ENCODE measurements around the gene LDLRAD4.

LDLRAD4 gene

DNA sequence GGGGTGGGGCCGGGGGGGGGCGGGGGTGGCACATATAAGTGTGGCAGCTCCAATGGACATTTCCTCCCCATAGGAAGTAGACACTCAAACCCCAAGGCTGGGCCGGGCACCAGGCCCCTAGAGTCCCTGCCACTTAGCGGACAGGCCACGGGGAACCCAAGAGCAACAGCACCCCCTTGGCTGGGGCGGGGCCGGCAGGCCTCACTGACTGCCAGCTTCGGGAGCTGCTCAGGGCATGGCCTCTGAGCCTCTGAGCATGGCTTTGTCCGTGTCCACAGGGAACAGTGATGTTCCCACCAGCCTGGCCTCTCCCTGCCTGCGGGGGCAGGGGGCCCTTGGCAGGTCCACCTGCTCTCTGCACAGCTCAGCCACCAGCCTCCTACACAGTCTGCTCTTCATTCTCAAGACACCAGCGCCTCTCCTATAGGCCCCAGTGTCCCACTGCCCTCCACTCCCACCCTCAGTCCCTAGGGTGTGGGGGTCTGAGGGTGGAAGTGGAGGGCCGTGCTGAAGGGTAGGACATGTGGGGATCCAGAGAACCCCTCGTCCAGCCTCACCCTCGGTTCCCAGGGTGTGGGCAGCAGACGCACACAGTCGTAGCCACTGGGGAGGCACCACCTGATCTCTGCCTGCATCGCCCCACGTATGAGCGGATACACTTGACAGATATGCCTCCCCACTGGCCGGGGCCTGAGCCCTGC lies 401.1 kb downstream of the LDLRAD4 start:
- no peaks in the 10 kb centered on the region for H3K79me1 ChIP-seq (ENCODE audit: low read depth, low read length)
- no peaks in the 10 kb centered on the region for H3K36me3 ChIP-seq (replicated peaks in 1 of 2; ENCODE audit: control insufficient read depth in 2 of 2, insufficient read depth in 2 of 2, low read length in 2 of 2)
- no peak overlapping the region for H4K91ac ChIP-seq (ENCODE audit: low read depth, low read length, poor library complexity)
- no peaks in the 10 kb centered on the region for H3K9me3 ChIP-seq (replicated peaks in 1 of 2; ENCODE audit: control insufficient read depth in 2 of 2, insufficient read depth in 1 of 2, low read depth in 1 of 2, low read length in 2 of 2)
- peak overlapping the region; percentile 47 for H3K9ac ChIP-seq (ENCODE audit: low read depth, low read length, poor library complexity)
- no peak overlapping the region for H3K4me2 ChIP-seq (ENCODE audit: insufficient read depth, low read length, poor library complexity, severe bottlenecking)
- WGBS, 2 donors (ENCODE audit: extremely low coverage in 2 of 2, insufficient read length in 2 of 2, insufficient replicate concordance in 1 of 2) = no CpG with 5 or more reads among the region's 20 CpGs
- H2BK5ac ChIP-seq (ENCODE audit: low read length) = no peak overlapping the region
- no peak overlapping the region for H3K27ac ChIP-seq (replicated peaks; ENCODE audit: low read length)
- H3K27me3 ChIP-seq (ENCODE audit: control insufficient read depth in 3 of 3, insufficient read depth in 3 of 3, low read depth in 1 of 3, low read length in 3 of 3) = peaks cover 0 to 41% (median 0%) of the 10 kb centered on the region in 3 experiments
- H3K14ac ChIP-seq (ENCODE audit: low read length) = peak overlapping the region; percentile 39
- no peak overlapping the region for H3K4me3 ChIP-seq (ENCODE audit: low read length in 2 of 2)
- H3K18ac ChIP-seq (ENCODE audit: low read length) = peak overlapping the region; percentile 86
- peaks cover 0 to 8% of the 10 kb centered on the region in 2 donors for H3K4me1 ChIP-seq (ENCODE audit: control insufficient read depth in 2 of 2, insufficient read depth in 1 of 2, low read depth in 1 of 2, low read length in 2 of 2)
- H4K8ac ChIP-seq (ENCODE audit: low read depth, low read length) = no peak overlapping the region
- no peak for DNase-seq (ENCODE audit: low spot score)
- no peak overlapping the region for H3K23ac ChIP-seq (ENCODE audit: low read depth, low read length, poor library complexity)
- no peak overlapping the region for H2BK12ac ChIP-seq (ENCODE audit: low read length)
- H2AFZ ChIP-seq (ENCODE audit: low read length) = no peak overlapping the region
- H2BK15ac ChIP-seq (ENCODE audit: low read length) = no peak overlapping the region
- peak overlapping the region; percentile 34 for H2AK5ac ChIP-seq (ENCODE audit: low read depth, low read length)
- H2BK120ac ChIP-seq (ENCODE audit: low read depth, low read length) = no peak overlapping the region
- peak overlapping the region; percentile 15 for H3K4ac ChIP-seq (ENCODE audit: low read length)

DNA sequence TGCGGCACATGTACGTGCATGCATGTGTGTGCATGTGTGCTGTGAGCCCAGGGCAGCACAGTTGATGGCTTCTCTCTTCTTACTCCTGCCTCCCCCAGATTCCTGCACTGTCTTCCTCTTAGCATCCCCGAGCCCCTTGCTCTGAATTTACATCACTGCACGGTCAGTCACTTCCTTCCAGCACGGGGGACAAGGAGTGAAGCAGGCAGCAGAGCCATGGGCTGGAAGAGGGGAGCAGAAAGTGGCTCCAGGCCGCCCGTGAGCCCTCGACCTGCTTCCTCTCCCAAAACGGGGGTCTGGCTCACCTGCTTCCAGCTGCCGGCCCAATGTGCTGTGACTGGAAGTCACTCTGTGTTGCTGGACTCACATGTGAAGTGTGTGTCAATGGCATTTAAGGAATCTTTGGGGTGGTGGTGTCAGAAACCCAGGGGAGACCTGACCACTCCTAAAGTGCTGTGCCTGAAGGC lies 401.7 kb downstream of the LDLRAD4 start:
- Histone ChIP-seq H3K14ac (ENCODE audit: low read length) (peak overlapping the region; percentile 39), H3K9me3 (replicated peaks in 1 of 2; ENCODE audit: control insufficient read depth in 2 of 2, insufficient read depth in 1 of 2, low read depth in 1 of 2, low read length in 2 of 2) (no peaks in the 10 kb centered on the region), H3K27ac (replicated peaks; ENCODE audit: low read length) (no peak overlapping the region), H3K9ac (ENCODE audit: low read depth, low read length, poor library complexity) (peak overlapping the region; percentile 47), H3K4me1 (ENCODE audit: control insufficient read depth in 2 of 2, insufficient read depth in 1 of 2, low read depth in 1 of 2, low read length in 2 of 2) (peaks cover 0 to 8% of the 10 kb centered on the region in 2 donors), H3K23ac (ENCODE audit: low read depth, low read length, poor library complexity) (no peak overlapping the region), H3K4ac (ENCODE audit: low read length) (no peak overlapping the region), H3K4me2 (ENCODE audit: insufficient read depth, low read length, poor library complexity, severe bottlenecking) (no peak overlapping the region), H2BK12ac (ENCODE audit: low read length) (no peak overlapping the region), H2BK15ac (ENCODE audit: low read length) (no peak overlapping the region), H3K27me3 (ENCODE audit: control insufficient read depth in 3 of 3, insufficient read depth in 3 of 3, low read depth in 1 of 3, low read length in 3 of 3) (peaks cover 0 to 40% (median 0%) of the 10 kb centered on the region in 3 experiments), H4K91ac (ENCODE audit: low read depth, low read length, poor library complexity) (no peak overlapping the region), H3K18ac (ENCODE audit: low read length) (peak overlapping the region; percentile 86), H2BK5ac (ENCODE audit: low read length) (no peak overlapping the region), H2AK5ac (ENCODE audit: low read depth, low read length) (peak overlapping the region; percentile 34), H3K79me1 (ENCODE audit: low read depth, low read length) (no peaks in the 10 kb centered on the region), H4K8ac (ENCODE audit: low read depth, low read length) (no peak overlapping the region), H2AFZ (ENCODE audit: low read length) (no peak overlapping the region), H3K36me3 (replicated peaks in 1 of 2; ENCODE audit: control insufficient read depth in 2 of 2, insufficient read depth in 2 of 2, low read length in 2 of 2) (no peaks in the 10 kb centered on the region), H2BK120ac (ENCODE audit: low read depth, low read length) (no peak overlapping the region), H3K4me3 (ENCODE audit: low read length in 2 of 2) (no peak overlapping the region)
- no CpG with 5 or more reads among the region's 10 CpGs for WGBS, 2 donors (ENCODE audit: extremely low coverage in 2 of 2, insufficient read length in 2 of 2, insufficient replicate concordance in 1 of 2)
- DNase-seq (ENCODE audit: low spot score) = no peak

DNA sequence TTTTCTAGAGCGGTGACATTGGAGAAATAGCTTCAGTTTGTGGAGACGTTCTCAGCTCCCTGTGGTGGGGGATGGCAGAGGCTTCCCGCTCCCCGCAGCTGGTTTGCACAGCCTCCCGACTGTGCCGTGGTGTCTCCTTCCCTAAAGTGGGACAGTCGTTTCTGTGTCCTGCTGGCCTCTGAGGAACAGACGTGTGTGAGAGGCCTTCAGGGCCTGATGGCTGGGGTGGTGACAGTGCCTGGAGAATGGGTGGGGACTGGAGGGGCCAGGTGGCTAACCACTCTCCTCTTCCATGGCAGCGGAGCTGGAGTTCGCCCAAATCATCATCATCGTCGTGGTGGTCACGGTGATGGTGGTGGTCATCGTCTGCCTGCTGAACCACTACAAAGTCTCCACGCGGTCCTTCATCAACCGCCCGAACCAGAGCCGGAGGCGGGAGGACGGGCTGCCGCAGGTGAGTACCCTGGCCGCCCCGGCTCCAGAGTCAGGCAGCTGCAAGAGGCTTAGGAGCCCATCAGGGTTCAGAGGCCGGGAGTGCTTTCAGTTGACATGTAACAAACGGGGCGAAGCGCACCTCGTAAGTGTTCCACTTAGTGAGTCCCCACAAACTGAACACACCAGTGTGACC lies 402.4 kb downstream of the LDLRAD4 start:
- no CpG with 5 or more reads among the region's 29 CpGs for WGBS, 2 donors (ENCODE audit: extremely low coverage in 2 of 2, insufficient read length in 2 of 2, insufficient replicate concordance in 1 of 2)
- H2AK5ac ChIP-seq (ENCODE audit: low read depth, low read length) = peak overlapping the region; percentile 10
- DNase-seq (ENCODE audit: low spot score) = no peak

DNA sequence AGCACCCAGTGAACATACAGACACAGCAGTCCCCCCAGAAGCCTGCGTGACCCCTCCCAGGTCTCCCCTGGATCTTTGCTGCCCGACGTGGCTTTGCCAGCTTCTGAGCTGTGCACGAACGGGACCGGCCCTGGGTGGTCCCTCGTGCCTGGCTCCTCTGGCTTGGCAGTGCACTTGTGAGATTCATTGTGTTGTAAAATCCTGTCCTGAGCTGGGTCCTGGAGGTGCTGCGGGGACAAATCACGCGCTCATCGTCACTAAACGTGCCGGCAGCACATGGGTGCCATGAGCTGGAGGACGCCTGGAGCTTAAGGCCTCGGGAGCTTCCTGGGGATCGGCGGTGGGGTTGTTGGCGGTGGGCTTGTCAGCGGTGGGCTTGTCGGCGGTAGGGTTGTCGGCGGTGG lies 402.9 kb downstream of the LDLRAD4 start:
- H3K4me3 ChIP-seq (ENCODE audit: low read length in 2 of 2) = no peak overlapping the region
- H2AK5ac ChIP-seq (ENCODE audit: low read depth, low read length) = peak overlapping the region; percentile 10
- no peaks in the 10 kb centered on the region for H3K9me3 ChIP-seq (replicated peaks in 1 of 2; ENCODE audit: control insufficient read depth in 2 of 2, insufficient read depth in 1 of 2, low read depth in 1 of 2, low read length in 2 of 2)
- peaks cover 0 to 41% (median 0%) of the 10 kb centered on the region in 3 experiments for H3K27me3 ChIP-seq (ENCODE audit: control insufficient read depth in 3 of 3, insufficient read depth in 3 of 3, low read depth in 1 of 3, low read length in 3 of 3)
- no peak overlapping the region for H3K23ac ChIP-seq (ENCODE audit: low read depth, low read length, poor library complexity)
- H2BK12ac ChIP-seq (ENCODE audit: low read length) = peak overlapping the region; percentile 34
- no peak overlapping the region for H2BK5ac ChIP-seq (ENCODE audit: low read length)
- no peak overlapping the region for H3K4ac ChIP-seq (ENCODE audit: low read length)
- DNase-seq (ENCODE audit: low spot score) = no peak
- H3K18ac ChIP-seq (ENCODE audit: low read length) = peak overlapping the region; percentile 81
- H3K36me3 ChIP-seq (replicated peaks in 1 of 2; ENCODE audit: control insufficient read depth in 2 of 2, insufficient read depth in 2 of 2, low read length in 2 of 2) = no peaks in the 10 kb centered on the region
- no peak overlapping the region for H3K4me2 ChIP-seq (ENCODE audit: insufficient read depth, low read length, poor library complexity, severe bottlenecking)
- H3K79me1 ChIP-seq (ENCODE audit: low read depth, low read length) = no peaks in the 10 kb centered on the region
- no peak overlapping the region for H2AFZ ChIP-seq (ENCODE audit: low read length)
- no peak overlapping the region for H3K14ac ChIP-seq (ENCODE audit: low read length)
- H3K27ac ChIP-seq (replicated peaks; ENCODE audit: low read length) = no peak overlapping the region
- WGBS, 2 donors (ENCODE audit: extremely low coverage in 2 of 2, insufficient read length in 2 of 2, insufficient replicate concordance in 1 of 2) = no CpG with 5 or more reads among the region's 23 CpGs
- H2BK120ac ChIP-seq (ENCODE audit: low read depth, low read length) = no peak overlapping the region
- no peak overlapping the region for H3K9ac ChIP-seq (ENCODE audit: low read depth, low read length, poor library complexity)
- no peak overlapping the region for H4K8ac ChIP-seq (ENCODE audit: low read depth, low read length)
- H2BK15ac ChIP-seq (ENCODE audit: low read length) = no peak overlapping the region
- peaks cover 0 to 8% of the 10 kb centered on the region in 2 donors for H3K4me1 ChIP-seq (ENCODE audit: control insufficient read depth in 2 of 2, insufficient read depth in 1 of 2, low read depth in 1 of 2, low read length in 2 of 2)
- H4K91ac ChIP-seq (ENCODE audit: low read depth, low read length, poor library complexity) = no peak overlapping the region

More for the DNA sequence above, 402.4 kb downstream of the LDLRAD4 start:
- H3K9me3 ChIP-seq (replicated peaks in 1 of 2; ENCODE audit: control insufficient read depth in 2 of 2, insufficient read depth in 1 of 2, low read depth in 1 of 2, low read length in 2 of 2) = no peaks in the 10 kb centered on the region
- H4K91ac ChIP-seq (ENCODE audit: low read depth, low read length, poor library complexity) = no peak overlapping the region
- no peak overlapping the region for H2BK120ac ChIP-seq (ENCODE audit: low read depth, low read length)
- no peaks in the 10 kb centered on the region for H3K36me3 ChIP-seq (replicated peaks in 1 of 2; ENCODE audit: control insufficient read depth in 2 of 2, insufficient read depth in 2 of 2, low read length in 2 of 2)
- no peak overlapping the region for H4K8ac ChIP-seq (ENCODE audit: low read depth, low read length)
- no peak overlapping the region for H3K4me3 ChIP-seq (ENCODE audit: low read length in 2 of 2)
- H3K27me3 ChIP-seq (ENCODE audit: control insufficient read depth in 3 of 3, insufficient read depth in 3 of 3, low read depth in 1 of 3, low read length in 3 of 3) = peaks cover 0 to 40% (median 0%) of the 10 kb centered on the region in 3 experiments
- H3K27ac ChIP-seq (replicated peaks; ENCODE audit: low read length) = no peak overlapping the region
- H3K4me2 ChIP-seq (ENCODE audit: insufficient read depth, low read length, poor library complexity, severe bottlenecking) = no peak overlapping the region
- H2BK12ac ChIP-seq (ENCODE audit: low read length) = peak overlapping the region; percentile 34
- no peak overlapping the region for H3K4ac ChIP-seq (ENCODE audit: low read length)
- no peak overlapping the region for H2AFZ ChIP-seq (ENCODE audit: low read length)
- no peak overlapping the region for H2BK15ac ChIP-seq (ENCODE audit: low read length)
- H3K4me1 ChIP-seq (ENCODE audit: control insufficient read depth in 2 of 2, insufficient read depth in 1 of 2, low read depth in 1 of 2, low read length in 2 of 2) = peaks cover 0 to 8% of the 10 kb centered on the region in 2 donors
- H3K79me1 ChIP-seq (ENCODE audit: low read depth, low read length) = no peaks in the 10 kb centered on the region
- H3K9ac ChIP-seq (ENCODE audit: low read depth, low read length, poor library complexity) = no peak overlapping the region
- H2BK5ac ChIP-seq (ENCODE audit: low read length) = no peak overlapping the region
- H3K14ac ChIP-seq (ENCODE audit: low read length) = no peak overlapping the region
- H3K18ac ChIP-seq (ENCODE audit: low read length) = no peak overlapping the region
- H3K23ac ChIP-seq (ENCODE audit: low read depth, low read length, poor library complexity) = no peak overlapping the region
